HEK293 (cell line): ENCODE measurements around the gene SUPT3H.

ENCODE experiments used
- CTCF ChIP-seq: fragments of 450-650 bp; formaldehyde crosslinking; IDR thresholded peaks from 2 replicates; pipeline ENCODE4 v1.5.1; 2016; ENCODE audit warnings: missing biosample characterization, missing genetic modification characterization
- ZFP37 ChIP-seq: fragments of 450-650 bp; formaldehyde crosslinking; IDR thresholded peaks from 2 replicates; pipeline ENCODE4 v1.5.1; 2016; ENCODE audit warnings: missing biosample characterization, missing genetic modification characterization
- ZNF274 ChIP-seq, 2 experiments: fragments of 200-500 bp in 1 of 2; fragments of 450-650 bp in 1 of 2; sonication (Bioruptor generic) in 1 of 2; formaldehyde crosslinking in 1 of 2; IDR thresholded peaks; 2 replicates each; pipeline versions ENCODE4 v1.5.1 to v1.6.1; 2014 to 2016; ENCODE audit warnings: borderline replicate concordance in 1 of 2, inconsistent platforms in 1 of 2, low read length in 1 of 2, missing biosample characterization in 1 of 2, missing genetic modification characterization in 1 of 2
- ZNF449 ChIP-seq: fragments of 450-650 bp; formaldehyde crosslinking; IDR thresholded peaks from 2 replicates; pipeline ENCODE4 v1.5.1; 2017; ENCODE audit warnings: missing biosample characterization, mild to moderate bottlenecking, missing genetic modification characterization, moderate library complexity
- ZNF610 ChIP-seq: fragments of 450-650 bp; formaldehyde crosslinking; IDR thresholded peaks from 2 replicates; pipeline ENCODE4 v1.5.1; 2016; ENCODE audit warnings: missing biosample characterization, missing genetic modification characterization, borderline replicate concordance

DNA sequence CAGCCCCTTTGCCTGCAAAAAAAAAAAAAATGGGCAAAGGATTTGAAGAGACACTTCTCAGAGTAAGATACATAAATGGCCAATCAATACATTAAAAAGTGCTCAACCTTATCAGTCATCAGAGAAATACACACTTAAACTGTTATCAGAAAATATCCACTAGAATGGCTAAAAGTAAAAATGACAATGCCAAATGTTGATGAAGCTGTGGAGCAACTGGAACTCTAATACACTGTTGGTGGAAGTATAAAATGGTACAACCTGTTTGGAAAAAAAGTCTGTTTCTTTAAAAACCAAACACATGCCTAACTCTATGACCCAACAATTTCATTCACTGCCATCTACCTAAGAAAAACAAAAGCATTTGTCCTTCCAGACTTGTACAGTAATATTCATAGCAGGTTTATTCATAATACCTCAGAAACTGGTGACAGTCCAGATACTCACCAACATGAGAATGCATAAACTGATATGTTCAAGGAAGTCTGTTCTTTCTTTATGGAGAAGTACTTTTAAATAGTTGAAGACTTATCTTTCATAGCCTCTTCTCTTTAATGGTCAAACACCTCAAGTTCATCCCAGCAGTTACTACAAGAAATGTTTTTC lies 428.0 kb downstream of the SUPT3H start:
- no peak for TF ChIP-seq CTCF (tag by site-specific recombination)
- no peak for TF ChIP-seq ZFP37 (tag by site-specific recombination)
- no peak for TF ChIP-seq ZNF610 (tag by site-specific recombination)
- no peak for TF ChIP-seq ZNF274 (IDR thresholded peaks at IDR 0.05; ENCODE audit: low read length)
- TF ChIP-seq ZNF274 (tag by site-specific recombination; IDR thresholded peaks at IDR 0.05; ENCODE audit: borderline replicate concordance) = no peak
- no peak for TF ChIP-seq ZNF449 (tag by site-specific recombination)
